ENCODE measurements around the gene C1QTNF3.
"Not testable (repeated sequence)": the region's sequence is repeated elsewhere in the genome, so short reads cannot be mapped to it uniquely, and the experiment has no call there.

- not testable (repeated sequence) for TF ChIP-seq CTCF (IDR thresholded peaks at IDR 0.05; ENCODE audit: control extremely low read depth in 1 of 3, insufficient read depth in 1 of 3, low read depth in 1 of 3, low read length in 3 of 3); CBX5 (IDR thresholded peaks at IDR 0.05; ENCODE audit: low read depth, low read length); CHD2 (IDR thresholded peaks at IDR 0.05; ENCODE audit: low read length); JUND (IDR thresholded peaks at IDR 0.05; ENCODE audit: low read length); POLR2A (IDR thresholded peaks at IDR 0.05; ENCODE audit: control extremely low read depth in 1 of 2, low read depth in 2 of 2, low read length in 2 of 2); HDAC2 (IDR thresholded peaks at IDR 0.05; ENCODE audit: borderline replicate concordance in 1 of 2, low read depth in 2 of 2, low read length in 2 of 2); EGR1 (IDR thresholded peaks at IDR 0.05; ENCODE audit: borderline replicate concordance, low read depth, low read length); EZH2 (IDR thresholded peaks at IDR 0.05; ENCODE audit: low read depth, low read length, severe bottlenecking); BRCA1 (IDR thresholded peaks at IDR 0.05; ENCODE audit: low read depth, low read length)
Observed at GRCh38 chr5:34074071-34074470, 31.1 kb upstream of the C1QTNF3 start.
